Activated CD4-positive, CD25-positive, alpha-beta regulatory T cell treated with anti-CD3 and anti-CD28 coated beads, Interleukin-2, amount 50 U/mL, for 72 hours (primary cell): ENCODE results near the gene COX20.
"Not testable (repeated sequence)": the region's sequence is repeated elsewhere in the genome, so short reads cannot be mapped to it uniquely, and the experiment has no call there.

Experiments
- DNase-seq: peaks from one replicate; pipeline ENCODE4 v3.0.0; 2021

Gene COX20

GRCh38 chr1:244826712-244827111 is 8.7 kb upstream of the COX20 start:
- no peak for DNase-seq

DNA sequence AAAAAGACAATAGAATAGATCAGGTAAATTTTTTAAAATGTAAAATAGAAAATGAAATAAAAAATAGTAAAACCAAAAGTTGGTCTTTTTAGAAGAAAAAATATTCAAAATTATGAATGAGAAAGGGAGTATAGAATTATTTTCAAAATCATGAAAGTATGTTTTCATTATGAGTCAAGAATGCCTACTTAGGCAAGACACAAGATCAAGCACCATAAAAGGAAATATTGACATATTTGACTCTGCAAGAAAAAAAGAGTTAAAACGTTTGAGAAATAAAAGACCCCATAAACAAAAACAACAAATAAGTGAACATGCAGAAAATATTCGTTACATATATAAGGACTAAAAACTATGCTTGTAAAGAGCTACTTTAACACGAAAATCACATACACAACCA is 4.8 kb upstream of the COX20 start:
- no peak for DNase-seq

- DNase-seq: not testable (repeated sequence)
These were observed 2.2 kb upstream of the COX20 start for GRCh38 chr1:244833260-244833659.

DNA sequence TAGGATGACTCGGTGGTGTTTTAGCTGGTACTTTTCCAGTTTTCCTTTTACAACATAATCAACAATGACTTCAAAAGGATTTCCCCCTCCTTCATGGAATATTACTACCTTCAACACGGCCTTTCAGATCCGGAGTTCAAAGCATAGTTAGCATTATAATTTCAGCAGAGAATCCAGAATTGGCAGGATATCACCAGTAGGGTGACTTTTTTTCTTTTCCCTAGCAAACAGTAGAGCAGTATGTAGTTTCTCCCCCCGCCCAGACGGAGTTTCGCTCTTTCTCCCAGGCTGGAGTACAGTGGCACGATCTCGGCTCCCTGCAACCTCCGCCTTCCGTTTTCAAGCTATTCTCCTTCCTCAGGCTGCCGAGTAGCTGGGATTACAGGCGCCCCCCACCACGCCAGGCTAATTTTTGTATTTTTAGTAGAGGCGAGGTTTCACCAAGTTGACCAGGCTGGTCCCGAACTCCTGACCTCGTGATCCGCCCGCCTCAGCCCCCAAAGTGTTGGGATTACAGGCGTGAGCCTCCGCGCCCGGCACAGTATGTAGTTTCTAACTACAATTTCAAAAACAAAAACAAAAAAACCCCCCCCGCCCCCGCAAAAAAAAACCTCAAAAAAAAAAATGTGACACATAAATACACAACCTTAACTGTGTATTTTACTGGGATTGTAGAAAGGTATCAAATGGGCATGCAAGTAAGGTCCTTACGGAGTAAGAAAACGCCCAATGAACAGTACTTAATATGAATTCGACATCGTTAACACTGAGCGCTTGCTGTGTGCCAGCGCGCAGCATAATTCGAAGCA is 1.5 kb upstream of the COX20 start:
- DNase-seq: peak; percentile 61

GRCh38 chr1:244834543-244835275 is 749 bp upstream of the COX20 start:
- DNase-seq: peak; percentile 92

DNA sequence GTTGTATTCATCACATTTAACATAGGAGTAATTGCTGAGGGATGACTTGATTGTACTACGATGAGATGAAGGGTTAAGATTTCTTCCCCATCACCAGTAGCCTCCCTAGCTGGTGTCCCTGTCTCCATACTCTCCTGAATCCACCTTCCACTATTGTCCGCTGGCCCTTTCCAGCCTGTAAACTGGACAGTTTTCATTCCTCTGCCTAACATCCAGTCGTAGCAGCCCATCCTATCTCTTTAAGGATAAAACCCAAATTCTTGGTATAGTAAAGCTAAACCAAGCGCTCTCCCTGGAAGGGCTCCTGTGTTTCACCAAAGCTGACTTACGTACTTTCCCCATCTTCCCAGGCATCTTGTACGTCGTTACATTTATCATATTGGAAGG is 670 bp downstream of the COX20 start:
- no peak for DNase-seq

DNA sequence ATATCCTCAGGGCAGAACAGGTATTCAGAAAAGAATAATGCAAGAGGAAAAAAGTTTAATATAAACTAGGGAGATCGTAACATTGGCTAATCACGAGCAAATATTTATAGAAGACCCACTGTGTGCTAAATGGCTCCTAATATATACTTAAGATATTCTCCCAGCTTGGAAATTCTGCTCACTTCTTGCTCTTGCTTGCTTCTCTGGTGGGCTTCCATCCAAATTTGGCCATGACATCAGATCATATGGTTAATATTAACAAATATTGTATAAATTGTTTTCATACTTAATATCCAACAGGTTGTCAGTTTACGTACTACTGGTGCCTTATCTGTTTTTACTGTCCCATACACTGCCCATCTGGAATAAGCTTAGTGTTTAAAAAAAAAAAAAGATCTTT is 1.1 kb downstream of the COX20 start:
- no peak for DNase-seq

DNA sequence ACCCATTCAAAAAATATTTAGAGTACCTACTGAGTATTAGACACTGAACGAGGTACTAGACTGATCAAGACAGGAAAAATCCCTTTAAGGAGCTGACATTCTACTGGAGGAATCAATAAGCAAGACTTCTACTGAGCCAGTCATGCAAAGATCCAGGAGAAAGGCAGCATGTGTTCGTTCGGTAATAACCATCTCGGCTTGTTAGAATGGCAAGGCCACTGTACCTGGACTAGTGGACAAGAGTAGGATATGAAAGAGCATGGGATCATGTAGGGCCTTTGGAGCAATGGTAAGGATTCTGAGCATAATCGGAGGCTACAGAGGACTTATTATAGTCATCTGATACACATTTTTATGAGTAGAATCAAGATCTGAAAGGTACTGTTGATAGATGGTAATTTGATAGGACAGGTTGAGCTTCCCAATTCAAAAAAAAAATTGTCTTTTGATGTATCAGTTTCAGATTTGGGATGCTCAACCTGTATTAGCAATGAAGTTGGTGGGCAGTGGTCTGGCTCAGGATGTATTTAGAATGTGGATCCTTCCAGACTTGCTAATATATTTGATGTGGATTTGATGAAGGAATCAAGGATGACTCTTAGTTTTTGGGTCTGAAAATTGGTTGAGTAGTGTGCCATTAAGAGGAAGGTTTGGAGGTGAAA is 2.3 kb downstream of the COX20 start:
- no peak for DNase-seq

DNA sequence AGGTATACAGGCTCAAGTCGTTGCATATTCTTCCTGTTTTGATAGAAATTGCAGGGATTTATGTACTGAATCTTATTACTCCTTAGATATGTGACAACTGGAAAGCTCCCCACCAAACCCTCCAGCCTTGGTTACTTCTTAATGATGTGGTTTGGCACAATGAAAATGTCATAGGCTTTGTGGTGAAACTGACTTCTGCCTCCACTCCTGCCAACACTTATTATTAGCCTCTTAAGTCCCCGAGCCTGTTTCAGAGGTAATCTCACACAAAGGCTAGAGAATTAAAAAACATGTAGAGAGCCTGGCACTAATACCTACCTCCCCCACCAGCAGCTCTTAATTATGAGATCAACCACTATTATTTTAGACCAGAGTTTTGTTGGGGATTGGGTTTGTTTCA is 4.2 kb downstream of the COX20 start:
- DNase-seq: no peak

DNA sequence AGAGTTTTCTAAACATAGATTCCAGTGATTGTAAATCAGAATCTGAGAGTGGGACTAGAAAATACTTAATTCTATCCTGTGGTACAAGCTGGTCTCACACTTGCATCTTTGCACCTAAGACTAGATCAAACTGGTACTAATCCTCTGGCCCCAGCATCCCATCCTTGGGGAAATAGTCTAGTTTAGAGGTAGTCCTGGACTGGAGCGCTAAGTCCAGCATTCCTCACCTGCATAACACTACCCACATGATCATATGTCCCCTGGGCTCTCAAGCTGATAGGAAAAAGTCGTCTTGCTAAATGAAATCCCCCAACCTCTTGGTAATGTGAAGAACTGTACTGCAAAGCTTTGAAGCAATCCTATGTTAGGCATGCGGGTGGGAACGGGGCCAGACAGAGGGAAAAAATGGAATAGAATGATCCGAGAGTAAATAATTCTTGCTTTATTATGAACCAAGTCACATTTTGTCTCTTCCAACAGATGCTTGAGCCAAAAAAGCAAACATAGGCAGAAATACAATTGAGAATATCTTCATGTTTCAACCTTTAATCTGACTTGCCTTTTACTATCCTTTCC is 4.8 kb downstream of the COX20 start:
- no peak for DNase-seq

DNA sequence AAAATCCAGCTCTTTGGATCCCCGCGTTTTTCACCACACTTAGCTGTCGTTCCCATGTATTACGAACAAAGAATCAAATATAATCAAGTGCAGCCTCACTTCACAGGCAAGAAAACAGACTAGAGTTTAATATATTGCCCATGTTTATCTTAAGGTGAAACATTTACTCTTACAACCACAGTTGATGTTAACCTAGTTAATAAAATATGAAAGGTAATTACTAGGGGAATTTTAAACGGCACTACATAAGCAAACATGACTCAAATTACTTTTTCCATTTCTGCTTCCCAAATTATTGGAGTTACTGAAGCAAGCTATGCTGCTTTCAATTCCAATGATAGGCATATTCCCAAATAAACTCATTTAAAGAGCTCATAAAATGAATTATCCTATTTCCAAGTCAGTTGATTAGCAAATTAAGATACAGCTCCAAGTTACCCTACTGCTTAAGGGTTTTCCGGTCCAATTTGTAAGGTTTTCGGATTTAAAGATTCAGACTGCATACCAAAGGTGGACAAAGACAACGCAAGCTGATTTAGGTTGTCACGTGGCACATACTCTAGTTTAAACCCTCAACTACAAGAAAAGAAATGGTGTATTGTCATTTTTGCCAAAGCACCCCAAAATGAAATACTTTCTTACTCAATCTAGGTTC is 5.9 kb downstream of the COX20 start:
- DNase-seq: no peak

- no peak for DNase-seq
These were observed 7.9 kb downstream of the COX20 start for GRCh38 chr1:244843148-244843978.

- no peak for DNase-seq
These were observed 9.0 kb downstream of the COX20 start for GRCh38 chr1:244844155-244845121.

DNA sequence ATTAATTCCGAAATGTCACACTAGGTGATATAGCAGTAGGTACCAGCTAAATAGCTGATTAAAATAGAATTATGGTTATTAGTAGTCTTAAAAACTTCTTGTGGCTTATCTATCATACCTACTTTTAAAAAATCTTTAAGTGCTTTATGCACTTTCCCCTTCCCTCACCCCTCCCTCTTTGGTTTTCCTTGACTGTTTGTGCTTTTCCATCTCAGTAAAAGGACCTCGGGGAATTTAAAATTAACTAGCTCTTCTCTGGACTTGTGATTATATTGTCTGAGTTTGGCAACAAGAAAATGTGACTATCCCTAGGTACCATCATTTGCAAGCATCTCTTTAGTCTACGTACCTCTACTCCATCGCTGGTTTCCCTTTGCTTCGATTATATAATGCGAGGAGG is 11.2 kb downstream of the COX20 start:
- no peak for DNase-seq

GRCh38 chr1:244849189-244849866 is 13.9 kb downstream of the COX20 start:
- DNase-seq: no peak

- DNase-seq: no peak
These were observed 14.8 kb downstream of the COX20 start for GRCh38 chr1:244850099-244850852.

GRCh38 chr1:244850896-244851295 is 15.4 kb downstream of the COX20 start:
- DNase-seq: no peak

GRCh38 chr1:244851546-244852231 is 16.2 kb downstream of the COX20 start:
- no peak for DNase-seq

DNA sequence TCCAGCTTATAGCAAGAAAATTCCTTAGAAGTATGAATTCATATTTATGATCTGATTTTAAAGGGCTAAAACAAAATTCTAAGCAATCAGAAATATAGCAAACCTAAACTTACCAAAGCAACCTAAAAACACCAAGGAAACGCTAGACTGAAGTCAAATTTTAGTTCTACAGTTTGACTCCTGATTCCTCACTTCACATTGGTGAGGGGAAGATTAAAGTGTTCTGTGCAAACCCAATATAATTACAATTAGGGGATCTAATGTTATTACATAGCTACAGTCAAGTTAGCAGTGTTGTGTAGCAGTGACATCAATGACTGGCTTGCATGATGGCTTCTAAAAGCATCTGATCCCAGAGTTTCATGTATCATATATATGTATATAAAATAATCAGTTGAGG is 17.2 kb downstream of the COX20 start:
- no peak for DNase-seq
